Measurements from ENCODE around the gene TSNAX.

DNA sequence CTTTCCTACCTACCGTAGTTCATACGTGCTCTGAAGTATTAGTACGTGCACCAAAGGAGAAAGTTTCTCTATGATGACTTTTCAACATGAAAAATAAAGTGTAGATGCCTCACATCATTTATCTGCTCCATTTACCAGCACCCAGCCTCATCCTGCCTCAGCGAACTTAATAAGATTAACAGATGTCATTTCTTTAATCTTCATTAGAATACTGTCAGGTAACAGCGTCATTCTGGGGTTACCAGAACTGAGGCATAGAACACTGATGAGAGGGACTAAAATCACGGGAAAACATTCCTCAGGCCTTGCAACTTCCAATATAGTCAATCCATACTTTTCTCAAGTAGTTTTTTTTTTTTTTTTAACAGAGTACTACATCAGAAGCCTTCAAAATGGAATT is 54.9 kb downstream of the TSNAX start:
- TF ChIP-seq YY1 (IDR thresholded peaks at IDR 0.05; ENCODE audit: low read depth) (no peak), MEF2A (IDR thresholded peaks at IDR 0.05; ENCODE audit: borderline replicate concordance, low read depth) (no peak), EZH2phosphoT487 (IDR thresholded peaks at IDR 0.05; ENCODE audit: borderline replicate concordance, low read depth) (no peak), NRF1 (IDR thresholded peaks at IDR 0.05; ENCODE audit: low read depth, low read length) (no peak), TAF1 (IDR thresholded peaks at IDR 0.05; ENCODE audit: borderline replicate concordance, low read depth, low read length) (no peak), USF1 (IDR thresholded peaks at IDR 0.05; ENCODE audit: borderline replicate concordance, low read depth) (no peak), TEAD4 (IDR thresholded peaks at IDR 0.05; ENCODE audit: borderline replicate concordance, insufficient read depth) (no peak)
